ENCODE results near the gene RAB3GAP2. TPM values are rescaled to one million over a fixed set of nuclear protein-coding genes. Genes with fewer than 3 reads are reported as not detected.
"Not testable (repeated sequence)": the region's sequence is repeated elsewhere in the genome, so short reads cannot be mapped to it uniquely, and the experiment has no call there.

Gene RAB3GAP2
- total RNA-seq, 2 experiments from 2014 or later, result 34.7 to 39.4 TPM

- H3K4me3 Mint-ChIP-seq, result no peak overlapping the region
- H3K4me1 Mint-ChIP-seq (ENCODE audit: low read depth), result peaks cover 7% of the 10 kb centered on the region
- intact Hi-C loops (cut with DNase I, micrococcal nuclease), result no loop called here
- ChIA-PET POLR2A (no interaction called here), CTCF (no interaction called here)
- Histone ChIP-seq H3K36me3 (ENCODE audit: insufficient read depth, low read length) (peaks cover 43% of the 10 kb centered on the region), H3K4me3 (ENCODE audit: low read length) (no peak overlapping the region), H3K27me3 (ENCODE audit: control insufficient read depth in 1 of 2, insufficient read depth in 2 of 2, low read length in 2 of 2) (no peaks in the 10 kb centered on the region), H3K27ac (ENCODE audit: low read depth in 1 of 2, low read length in 2 of 2) (no peak overlapping the region), H3K9me3 (ENCODE audit: control insufficient read depth in 1 of 2, insufficient read depth in 1 of 2, low read length in 2 of 2) (no peaks in the 10 kb centered on the region), H3K4me1 (ENCODE audit: insufficient read depth, low read length) (no peaks in the 10 kb centered on the region)
- no peak for TF ChIP-seq CTCF (IDR thresholded peaks at IDR 0.05)
- no peaks in the 10 kb centered on the region for H3K9me3 Mint-ChIP-seq
- H3K36me3 Mint-ChIP-seq (ENCODE audit: low read depth), result peaks cover 92% of the 10 kb centered on the region
- H3K27me3 Mint-ChIP-seq, result no peaks in the 10 kb centered on the region
- DNase-seq (no peak), ATAC-seq (ENCODE audit: poor library complexity) (no peak)
- H3K27ac Mint-ChIP-seq, result no peak overlapping the region
These were observed 95.7 kb downstream of the RAB3GAP2 start for GRCh38 chr1:220176540-220176939.

GRCh38 chr1:220170836-220171526, 101.3 kb downstream of the RAB3GAP2 start:
- H3K36me3 ChIP-seq (ENCODE audit: insufficient read depth, low read length), result peaks cover 64% of the 10 kb centered on the region
- peaks cover 93% of the 10 kb centered on the region for H3K36me3 Mint-ChIP-seq (ENCODE audit: low read depth)

GRCh38 chr1:220169887-220170286, 102.4 kb downstream of the RAB3GAP2 start:
- H3K9me3 Mint-ChIP-seq; H3K27ac Mint-ChIP-seq; intact Hi-C loops (cut with DNase I, micrococcal nuclease); H3K27me3 ChIP-seq (ENCODE audit: control insufficient read depth in 1 of 2, insufficient read depth in 2 of 2, low read length in 2 of 2); H3K4me1 Mint-ChIP-seq (ENCODE audit: low read depth); H3K4me3 ChIP-seq (ENCODE audit: low read length); H3K27me3 Mint-ChIP-seq; H3K9me3 ChIP-seq (ENCODE audit: control insufficient read depth in 1 of 2, insufficient read depth in 1 of 2, low read length in 2 of 2); CTCF ChIA-PET; ATAC-seq (ENCODE audit: poor library complexity); H3K4me1 ChIP-seq (ENCODE audit: insufficient read depth, low read length); H3K27ac ChIP-seq (ENCODE audit: low read depth in 1 of 2, low read length in 2 of 2); POLR2A ChIA-PET; H3K4me3 Mint-ChIP-seq; DNase-seq: not testable (repeated sequence)
- H3K36me3 Mint-ChIP-seq (ENCODE audit: low read depth), result peaks cover 94% of the 10 kb centered on the region
- H3K36me3 ChIP-seq (ENCODE audit: insufficient read depth, low read length), result peaks cover 69% of the 10 kb centered on the region

More at GRCh38 chr1:220170836-220171526, 101.3 kb downstream of the RAB3GAP2 start:
- TF ChIP-seq CTCF (IDR thresholded peaks at IDR 0.05), result no peak
- Mint-ChIP-seq H3K27ac (no peak overlapping the region), H3K9me3 (no peaks in the 10 kb centered on the region), H3K27me3 (no peaks in the 10 kb centered on the region), H3K4me1 (ENCODE audit: low read depth) (no peaks in the 10 kb centered on the region), H3K4me3 (no peak overlapping the region)
- ATAC-seq (ENCODE audit: poor library complexity) (no peak), DNase-seq (no peak)
- POLR2A ChIA-PET, result no interaction called here
- Histone ChIP-seq H3K4me3 (ENCODE audit: low read length) (no peak overlapping the region), H3K9me3 (ENCODE audit: control insufficient read depth in 1 of 2, insufficient read depth in 1 of 2, low read length in 2 of 2) (no peaks in the 10 kb centered on the region), H3K27ac (ENCODE audit: low read depth in 1 of 2, low read length in 2 of 2) (no peak overlapping the region), H3K27me3 (ENCODE audit: control insufficient read depth in 1 of 2, insufficient read depth in 2 of 2, low read length in 2 of 2) (no peaks in the 10 kb centered on the region), H3K4me1 (ENCODE audit: insufficient read depth, low read length) (no peaks in the 10 kb centered on the region)
- intact Hi-C loops (cut with DNase I, micrococcal nuclease), result no loop called here
- CTCF ChIA-PET, result no interaction called here

GRCh38 chr1:220166853-220167252, 105.4 kb downstream of the RAB3GAP2 start:
- peaks cover 87% of the 10 kb centered on the region for H3K36me3 Mint-ChIP-seq (ENCODE audit: low read depth)
- H3K36me3 ChIP-seq (ENCODE audit: insufficient read depth, low read length), result peaks cover 64% of the 10 kb centered on the region
- DNase-seq (no peak), ATAC-seq (ENCODE audit: poor library complexity) (no peak)
- H3K4me3 Mint-ChIP-seq, result no peak overlapping the region
- H3K27ac Mint-ChIP-seq, result no peak overlapping the region
- no peak overlapping the region for H3K27ac ChIP-seq (ENCODE audit: low read depth in 1 of 2, low read length in 2 of 2)
- H3K4me1 Mint-ChIP-seq (ENCODE audit: low read depth), result no peaks in the 10 kb centered on the region
- ChIA-PET POLR2A (no interaction called here), CTCF (no interaction called here)
- intact Hi-C loops (cut with DNase I, micrococcal nuclease), result no loop called here
- no peaks in the 10 kb centered on the region for H3K27me3 Mint-ChIP-seq
- no peaks in the 10 kb centered on the region for H3K9me3 ChIP-seq (ENCODE audit: control insufficient read depth in 1 of 2, insufficient read depth in 1 of 2, low read length in 2 of 2)
- no peaks in the 10 kb centered on the region for H3K9me3 Mint-ChIP-seq
- H3K27me3 ChIP-seq (ENCODE audit: control insufficient read depth in 1 of 2, insufficient read depth in 2 of 2, low read length in 2 of 2), result no peaks in the 10 kb centered on the region
- no peak overlapping the region for H3K4me3 ChIP-seq (ENCODE audit: low read length)
- no peaks in the 10 kb centered on the region for H3K4me1 ChIP-seq (ENCODE audit: insufficient read depth, low read length)
- TF ChIP-seq CTCF (IDR thresholded peaks at IDR 0.05), result no peak

Data from CD4-positive, alpha-beta T cell (primary cell).